Glutamatergic neuron (in vitro differentiated cells): ENCODE measurements around the gene GGPS1. TPM values are rescaled to one million over a fixed set of nuclear protein-coding genes. Genes with fewer than 3 reads are reported as not detected.

Source experiments
- DNase-seq: peaks from one replicate; pipeline ENCODE4 v3.0.0; 2022
- H3K27ac Mint-ChIP-seq: one replicate; pipeline ENCODE4 v1.8.0; 2020; ENCODE audit warnings: mild to moderate bottlenecking, mixed read lengths, inconsistent platforms; ENCODE audit not compliant: unreplicated experiment
- H3K27me3 Mint-ChIP-seq: one replicate; pipeline ENCODE4 v1.8.0; 2020; ENCODE audit warnings: mild to moderate bottlenecking, moderate library complexity, mixed read lengths, inconsistent platforms; ENCODE audit not compliant: unreplicated experiment
- H3K36me3 Mint-ChIP-seq: one replicate; pipeline ENCODE4 v1.8.0; 2020; ENCODE audit warnings: mild to moderate bottlenecking, mixed read lengths, inconsistent platforms; ENCODE audit not compliant: unreplicated experiment
- H3K4me1 Mint-ChIP-seq: one replicate; pipeline ENCODE4 v1.8.0; 2020; ENCODE audit warnings: mild to moderate bottlenecking, low read depth, mixed read lengths, inconsistent platforms; ENCODE audit not compliant: unreplicated experiment
- H3K4me3 Mint-ChIP-seq: one replicate; pipeline ENCODE4 v1.8.0; 2020; ENCODE audit warnings: mild to moderate bottlenecking, mixed read lengths, inconsistent platforms; ENCODE audit not compliant: unreplicated experiment
- H3K9me3 Mint-ChIP-seq: one replicate; pipeline ENCODE4 v1.8.0; 2020; ENCODE audit warnings: mild to moderate bottlenecking, moderate library complexity, mixed read lengths, inconsistent platforms; ENCODE audit not compliant: unreplicated experiment
- CTCF ChIP-seq: fragments of 200-600 bp; sonication (generic); IDR thresholded peaks from one replicate; pipeline ENCODE4 v1.5.0; 2021; ENCODE audit not compliant: partially characterized antibody, unreplicated experiment
- total RNA-seq: library from RNA; stranded (reverse); fragmentation: NEBNext Ultra II Directional; extraction: Animal tissue kit (Norgen Biotek cat#: 25700); gene quantifications from one replicate; pipeline ENCODE4 v1.2.1, GENCODE V29; 2021; ENCODE audit not compliant: unreplicated experiment

Gene GGPS1
- total RNA-seq, 1 donor from 2014 or later = 53.0 TPM

GRCh38 chr1:235284231-235284769, 44.1 kb upstream of the GGPS1 start:
- peaks cover 3% of the 10 kb centered on the region for H3K9me3 Mint-ChIP-seq
- H3K27ac Mint-ChIP-seq = no peak overlapping the region
- no peaks in the 10 kb centered on the region for H3K36me3 Mint-ChIP-seq
- no peaks in the 10 kb centered on the region for H3K27me3 Mint-ChIP-seq
- no peak for TF ChIP-seq CTCF
- DNase-seq = no peak
- peaks cover 9% of the 10 kb centered on the region for H3K4me1 Mint-ChIP-seq
- no peak overlapping the region for H3K4me3 Mint-ChIP-seq

GRCh38 chr1:235286667-235287066, 41.7 kb upstream of the GGPS1 start:
- Mint-ChIP-seq H3K4me3 (no peak overlapping the region), H3K27ac (no peak overlapping the region), H3K27me3 (no peaks in the 10 kb centered on the region), H3K4me1 (peaks cover 2% of the 10 kb centered on the region), H3K9me3 (no peaks in the 10 kb centered on the region), H3K36me3 (no peaks in the 10 kb centered on the region)
- DNase-seq = no peak
- TF ChIP-seq CTCF = no peak

- H3K27me3 Mint-ChIP-seq = no peaks in the 10 kb centered on the region
Measured at GRCh38 chr1:235287208-235287882, 41.0 kb upstream of the GGPS1 start.

GRCh38 chr1:235289859-235290739, 38.3 kb upstream of the GGPS1 start:
- H3K27ac Mint-ChIP-seq = no peak overlapping the region
- H3K4me3 Mint-ChIP-seq = no peak overlapping the region
- H3K4me1 Mint-ChIP-seq = peaks cover 2% of the 10 kb centered on the region
- H3K36me3 Mint-ChIP-seq = no peaks in the 10 kb centered on the region
- no peaks in the 10 kb centered on the region for H3K27me3 Mint-ChIP-seq
- DNase-seq = no peak
- TF ChIP-seq CTCF = no peak
- H3K9me3 Mint-ChIP-seq = no peaks in the 10 kb centered on the region

More at GRCh38 chr1:235287208-235287882, 41.0 kb upstream of the GGPS1 start:
- DNase-seq = no peak
- Mint-ChIP-seq H3K4me3 (no peak overlapping the region), H3K9me3 (no peaks in the 10 kb centered on the region), H3K27ac (no peak overlapping the region), H3K4me1 (peaks cover 2% of the 10 kb centered on the region), H3K36me3 (no peaks in the 10 kb centered on the region)
- TF ChIP-seq CTCF = no peak
